ENCODE data around the gene TMEM266.

DNA sequence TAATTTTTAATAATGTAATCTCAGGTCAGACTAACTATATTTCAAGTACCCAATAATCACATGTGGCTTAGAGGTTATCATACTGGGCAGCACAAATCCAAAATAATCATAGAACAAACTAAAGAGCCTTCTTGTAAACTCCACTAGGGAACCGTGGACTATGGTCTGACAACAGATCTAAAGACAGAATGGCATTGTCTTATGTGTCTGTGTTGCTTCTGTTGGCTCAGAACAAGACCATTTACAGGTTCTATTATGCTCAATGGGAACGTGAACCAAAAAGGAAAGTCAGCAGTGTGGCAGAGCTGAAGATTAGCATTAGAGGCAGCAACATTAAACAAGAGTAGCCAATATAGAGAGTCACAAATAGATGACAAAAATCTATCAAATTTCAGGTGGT, 176.6 kb downstream of the TMEM266 start:
- TF ChIP-seq, protein P1, sequence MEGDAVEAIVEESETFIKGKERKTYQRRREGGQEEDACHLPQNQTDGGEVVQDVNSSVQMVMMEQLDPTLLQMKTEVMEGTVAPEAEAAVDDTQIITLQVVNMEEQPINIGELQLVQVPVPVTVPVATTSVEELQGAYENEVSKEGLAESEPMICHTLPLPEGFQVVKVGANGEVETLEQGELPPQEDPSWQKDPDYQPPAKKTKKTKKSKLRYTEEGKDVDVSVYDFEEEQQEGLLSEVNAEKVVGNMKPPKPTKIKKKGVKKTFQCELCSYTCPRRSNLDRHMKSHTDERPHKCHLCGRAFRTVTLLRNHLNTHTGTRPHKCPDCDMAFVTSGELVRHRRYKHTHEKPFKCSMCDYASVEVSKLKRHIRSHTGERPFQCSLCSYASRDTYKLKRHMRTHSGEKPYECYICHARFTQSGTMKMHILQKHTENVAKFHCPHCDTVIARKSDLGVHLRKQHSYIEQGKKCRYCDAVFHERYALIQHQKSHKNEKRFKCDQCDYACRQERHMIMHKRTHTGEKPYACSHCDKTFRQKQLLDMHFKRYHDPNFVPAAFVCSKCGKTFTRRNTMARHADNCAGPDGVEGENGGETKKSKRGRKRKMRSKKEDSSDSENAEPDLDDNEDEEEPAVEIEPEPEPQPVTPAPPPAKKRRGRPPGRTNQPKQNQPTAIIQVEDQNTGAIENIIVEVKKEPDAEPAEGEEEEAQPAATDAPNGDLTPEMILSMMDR (conservative IDR thresholded peaks at IDR 0.05; ENCODE audit: low read length) = no peak
- TF ChIP-seq EZH2phosphoT487 (IDR thresholded peaks at IDR 0.05; ENCODE audit: borderline replicate concordance) = no peak
